A549 treated with CORT108297 at 1 μM for 4 hours (cell line): ENCODE data around the gene PRPS2. TPM values are rescaled to one million over a fixed set of nuclear protein-coding genes. Genes with fewer than 3 reads are reported as not detected.

ENCODE experiments used
- total RNA-seq: library from RNA; stranded (reverse); fragments of 200-300 nt; extraction: Qiagen RNA extraction; gene quantifications from 5 replicates; pipeline ENCODE4 v1.2.3, GENCODE V29; 2022

PRPS2 gene
- total RNA-seq = 36.2 to 45.9 TPM (median 43.3 TPM) in 5 replicates

DNA sequence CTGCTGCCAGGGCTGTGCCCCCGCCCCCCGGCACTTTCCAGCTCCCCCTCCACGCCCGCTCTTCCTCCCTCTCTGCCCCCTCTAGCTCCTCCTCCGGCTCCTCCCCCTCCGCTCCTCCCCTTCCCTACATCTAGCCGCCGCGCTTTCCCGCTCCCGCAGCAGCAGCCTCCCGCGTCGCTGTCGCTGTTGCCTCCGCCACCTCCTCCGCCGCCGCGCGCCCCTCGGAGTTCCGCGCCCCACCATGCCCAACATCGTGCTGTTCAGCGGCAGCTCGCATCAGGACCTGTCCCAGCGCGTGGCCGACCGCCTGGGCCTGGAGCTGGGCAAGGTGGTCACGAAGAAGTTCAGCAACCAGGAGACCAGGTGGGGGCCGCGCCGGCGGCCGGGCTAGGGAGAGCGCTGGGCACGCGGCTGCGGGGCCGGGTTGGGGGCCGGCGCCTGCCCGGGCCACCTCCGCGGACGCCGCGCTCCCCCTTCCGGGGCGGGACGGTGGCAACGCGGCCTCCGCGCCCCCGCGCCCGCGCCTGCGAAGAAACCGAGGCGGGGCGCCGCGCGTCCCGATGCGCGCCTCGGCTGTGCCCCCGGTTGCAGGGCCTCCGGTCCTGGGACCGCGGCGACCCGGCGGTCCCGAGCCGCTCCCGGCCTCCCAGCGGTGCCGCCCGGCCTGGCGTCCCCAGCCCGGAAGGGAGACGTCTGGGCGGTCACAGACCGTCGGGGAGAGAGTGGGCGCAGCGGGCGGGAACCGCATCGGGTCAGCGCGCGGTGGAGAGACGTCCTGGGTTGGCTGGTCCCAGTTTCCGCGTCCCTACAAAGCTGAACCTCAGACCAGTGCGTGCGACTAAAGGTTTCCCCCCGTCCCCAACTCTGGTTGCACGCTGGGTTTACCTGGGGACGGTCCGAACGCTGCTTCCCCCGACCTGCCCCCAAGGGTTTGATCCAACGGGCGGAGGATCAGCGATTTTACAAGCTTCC is at the start of gene PRPS2:
PRPS2 (plus strand) TSS at position 156 of the 972 bp plus-strand sequence; CDS start at position 242, 86 bp downstream.

GRCh38 chrX:12866451-12867377 is 75.5 kb downstream of the PRPS2 start, which contains the start of gene TLR7:
TLR7 (plus strand) TSS chrX:12867072; CDS start chrX:12867579, 507 bp downstream.

Other genes with a start within 250 kb of the PRPS2 start
- not detected in 5 replicates for gene TLR7, start 75.7 kb downstream of the PRPS2 start, total RNA-seq
- gene TLR8, start 115.2 kb downstream of the PRPS2 start, total RNA-seq = not detected in 5 replicates
- gene TMSB4X, start 183.7 kb downstream of the PRPS2 start, total RNA-seq = 5,413 to 7,257 TPM (median 5,791 TPM) in 5 replicates